Stomach (tissue), 4 donors: ENCODE data around the gene BABAM2.

Source experiments
- CTCF ChIP-seq, 7 experiments: fragments of 450-650 bp in 4 of 7; fragments of 200-600 bp in 3 of 7; sonication (generic) in 3 of 7; IDR thresholded peaks; one replicate each; pipeline ENCODE4 v1.5.1; 2016 to 2019; ENCODE audit warnings: antibody characterized with exemption in 7 of 7, control low read depth in 2 of 7, mild to moderate bottlenecking in 1 of 7
- EP300 ChIP-seq: sonication (generic); formaldehyde crosslinking; IDR thresholded peaks from one replicate; pipeline ENCODE4 v1.6.1; 2017; ENCODE audit warnings: antibody characterized with exemption
- POLR2A ChIP-seq, 4 donors: fragments of 450-650 bp; IDR thresholded peaks; one replicate each; pipeline ENCODE4 v1.6.1; 2016; ENCODE audit warnings: antibody characterized with exemption in 4 of 4, control low read depth in 2 of 4, mild to moderate bottlenecking in 1 of 4, moderate library complexity in 1 of 4
- POLR2AphosphoS5 ChIP-seq, 3 donors: sonication (generic); formaldehyde crosslinking; IDR thresholded peaks; one replicate each; pipeline ENCODE4 v1.6.1; 2016; ENCODE audit warnings: antibody characterized with exemption in 3 of 3

GRCh38 chr2:28292491-28292890 is 402.0 kb downstream of the BABAM2 start:
- TF ChIP-seq CTCF (IDR thresholded peaks at IDR 0.05), result no peak
- TF ChIP-seq POLR2A (IDR thresholded peaks at IDR 0.05), result no peak
- TF ChIP-seq POLR2AphosphoS5 (IDR thresholded peaks at IDR 0.05), result no peak
- no peak for TF ChIP-seq EP300
